Ishikawa (cell line): ENCODE results near the gene KIF12.

ENCODE experiments used
- CEBPB ChIP-seq: IDR thresholded peaks from 2 replicates; pipeline ENCODE4 v1.6.1; 2012
- CREB1 ChIP-seq: IDR thresholded peaks from 2 replicates; pipeline ENCODE4 v1.6.1; 2012; ENCODE audit warnings: low read depth
- NFIC ChIP-seq: IDR thresholded peaks from 2 replicates; pipeline ENCODE4 v1.6.1; 2012
- RAD21 ChIP-seq: IDR thresholded peaks from 2 replicates; pipeline ENCODE4 v1.6.1; 2012; ENCODE audit warnings: low read depth
- TAF1 ChIP-seq: IDR thresholded peaks from 2 replicates; pipeline ENCODE4 v1.6.1; 2012; ENCODE audit warnings: low read depth, mild to moderate bottlenecking
- TCF12 ChIP-seq: IDR thresholded peaks from 2 replicates; pipeline ENCODE4 v1.6.1; 2012; ENCODE audit warnings: low read depth
- TEAD4 ChIP-seq: IDR thresholded peaks from 2 replicates; pipeline ENCODE4 v1.6.1; 2012
- USF1 ChIP-seq: IDR thresholded peaks from 2 replicates; pipeline ENCODE4 v1.6.1; 2012
- YY1 ChIP-seq: IDR thresholded peaks from 2 replicates; pipeline ENCODE4 v1.6.1; 2012; ENCODE audit warnings: low read depth
- ZBTB7A ChIP-seq: IDR thresholded peaks from 2 replicates; pipeline ENCODE4 v1.6.1; 2012; ENCODE audit warnings: low read depth
- TF ChIP-seq, protein P1 (sequence below): IDR thresholded peaks from 2 replicates; pipeline ENCODE4 v1.6.1; 2012
- TF ChIP-seq, protein P2 (sequence below): IDR thresholded peaks from 2 replicates; pipeline ENCODE4 v1.6.1; 2012; ENCODE audit warnings: low read depth, mild to moderate bottlenecking

DNA sequence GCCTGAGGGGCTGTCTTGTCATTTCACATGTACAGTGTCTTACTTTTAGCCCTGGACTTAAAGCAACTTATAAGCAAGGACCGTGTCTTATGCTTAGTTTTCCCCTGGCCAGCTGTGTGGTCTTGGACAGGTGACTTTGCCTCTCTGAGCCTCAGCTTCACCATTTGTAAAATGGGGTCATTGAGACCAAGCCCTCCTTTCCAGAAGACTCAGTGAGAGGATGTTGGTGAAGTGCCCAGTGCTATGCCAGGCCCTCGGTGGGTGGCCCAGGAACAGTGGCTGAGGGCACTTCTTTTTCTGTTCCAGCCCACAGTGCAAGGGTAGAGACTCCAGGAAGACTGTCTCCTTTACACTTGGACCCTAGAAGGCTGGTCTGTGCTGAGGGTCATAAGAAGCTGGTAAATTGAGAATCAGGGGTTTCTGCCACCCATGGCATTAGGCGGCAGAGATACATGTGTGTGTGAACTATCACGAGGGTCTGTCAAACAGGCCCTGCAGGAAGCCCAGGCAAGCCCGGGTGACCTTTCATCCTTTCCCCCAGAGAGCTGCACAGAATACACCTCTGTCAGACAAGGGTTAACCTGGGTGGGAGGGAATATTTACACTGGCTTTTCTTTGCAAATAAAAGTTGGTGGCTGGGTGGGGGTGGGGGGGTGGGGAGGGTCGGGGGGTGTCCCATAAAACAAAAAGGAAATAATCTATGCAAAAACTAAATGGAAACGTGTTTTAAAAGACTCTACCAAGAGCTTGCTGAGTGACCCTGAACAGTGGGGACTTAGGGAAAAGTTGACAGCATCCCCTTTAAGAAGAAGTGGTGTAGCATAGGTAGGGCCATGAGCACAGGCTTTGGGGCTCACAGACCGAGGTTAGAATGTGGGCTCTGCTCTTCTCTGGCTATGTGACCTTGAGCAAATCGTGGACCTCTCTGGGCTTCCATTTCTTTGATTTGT lies 20.4 kb upstream of the KIF12 start:
- TF ChIP-seq TCF12, result no peak
- TF ChIP-seq RAD21, result no peak
- TF ChIP-seq NFIC, result no peak
- no peak for TF ChIP-seq CEBPB
- TF ChIP-seq TEAD4, result no peak
- no peak for TF ChIP-seq TAF1
- TF ChIP-seq, protein P1, sequence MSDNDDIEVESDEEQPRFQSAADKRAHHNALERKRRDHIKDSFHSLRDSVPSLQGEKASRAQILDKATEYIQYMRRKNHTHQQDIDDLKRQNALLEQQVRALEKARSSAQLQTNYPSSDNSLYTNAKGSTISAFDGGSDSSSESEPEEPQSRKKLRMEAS, result no peak
- TF ChIP-seq ZBTB7A, result no peak
- TF ChIP-seq CREB1, result no peak
- TF ChIP-seq, protein P2, sequence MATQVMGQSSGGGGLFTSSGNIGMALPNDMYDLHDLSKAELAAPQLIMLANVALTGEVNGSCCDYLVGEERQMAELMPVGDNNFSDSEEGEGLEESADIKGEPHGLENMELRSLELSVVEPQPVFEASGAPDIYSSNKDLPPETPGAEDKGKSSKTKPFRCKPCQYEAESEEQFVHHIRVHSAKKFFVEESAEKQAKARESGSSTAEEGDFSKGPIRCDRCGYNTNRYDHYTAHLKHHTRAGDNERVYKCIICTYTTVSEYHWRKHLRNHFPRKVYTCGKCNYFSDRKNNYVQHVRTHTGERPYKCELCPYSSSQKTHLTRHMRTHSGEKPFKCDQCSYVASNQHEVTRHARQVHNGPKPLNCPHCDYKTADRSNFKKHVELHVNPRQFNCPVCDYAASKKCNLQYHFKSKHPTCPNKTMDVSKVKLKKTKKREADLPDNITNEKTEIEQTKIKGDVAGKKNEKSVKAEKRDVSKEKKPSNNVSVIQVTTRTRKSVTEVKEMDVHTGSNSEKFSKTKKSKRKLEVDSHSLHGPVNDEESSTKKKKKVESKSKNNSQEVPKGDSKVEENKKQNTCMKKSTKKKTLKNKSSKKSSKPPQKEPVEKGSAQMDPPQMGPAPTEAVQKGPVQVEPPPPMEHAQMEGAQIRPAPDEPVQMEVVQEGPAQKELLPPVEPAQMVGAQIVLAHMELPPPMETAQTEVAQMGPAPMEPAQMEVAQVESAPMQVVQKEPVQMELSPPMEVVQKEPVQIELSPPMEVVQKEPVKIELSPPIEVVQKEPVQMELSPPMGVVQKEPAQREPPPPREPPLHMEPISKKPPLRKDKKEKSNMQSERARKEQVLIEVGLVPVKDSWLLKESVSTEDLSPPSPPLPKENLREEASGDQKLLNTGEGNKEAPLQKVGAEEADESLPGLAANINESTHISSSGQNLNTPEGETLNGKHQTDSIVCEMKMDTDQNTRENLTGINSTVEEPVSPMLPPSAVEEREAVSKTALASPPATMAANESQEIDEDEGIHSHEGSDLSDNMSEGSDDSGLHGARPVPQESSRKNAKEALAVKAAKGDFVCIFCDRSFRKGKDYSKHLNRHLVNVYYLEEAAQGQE, result no peak
- no peak for TF ChIP-seq YY1
- TF ChIP-seq USF1, result no peak
